Germinal center (tissue), 1 donor: ENCODE measurements around the gene IL2RA.
"Not testable (repeated sequence)": the region's sequence is repeated elsewhere in the genome, so short reads cannot be mapped to it uniquely, and the experiment has no call there.

Experiments used
- DNase-seq: peaks from one replicate; pipeline ENCODE4 v3.0.0; 2012; ENCODE audit warnings: mixed read lengths, low spot score

IL2RA gene

DNA sequence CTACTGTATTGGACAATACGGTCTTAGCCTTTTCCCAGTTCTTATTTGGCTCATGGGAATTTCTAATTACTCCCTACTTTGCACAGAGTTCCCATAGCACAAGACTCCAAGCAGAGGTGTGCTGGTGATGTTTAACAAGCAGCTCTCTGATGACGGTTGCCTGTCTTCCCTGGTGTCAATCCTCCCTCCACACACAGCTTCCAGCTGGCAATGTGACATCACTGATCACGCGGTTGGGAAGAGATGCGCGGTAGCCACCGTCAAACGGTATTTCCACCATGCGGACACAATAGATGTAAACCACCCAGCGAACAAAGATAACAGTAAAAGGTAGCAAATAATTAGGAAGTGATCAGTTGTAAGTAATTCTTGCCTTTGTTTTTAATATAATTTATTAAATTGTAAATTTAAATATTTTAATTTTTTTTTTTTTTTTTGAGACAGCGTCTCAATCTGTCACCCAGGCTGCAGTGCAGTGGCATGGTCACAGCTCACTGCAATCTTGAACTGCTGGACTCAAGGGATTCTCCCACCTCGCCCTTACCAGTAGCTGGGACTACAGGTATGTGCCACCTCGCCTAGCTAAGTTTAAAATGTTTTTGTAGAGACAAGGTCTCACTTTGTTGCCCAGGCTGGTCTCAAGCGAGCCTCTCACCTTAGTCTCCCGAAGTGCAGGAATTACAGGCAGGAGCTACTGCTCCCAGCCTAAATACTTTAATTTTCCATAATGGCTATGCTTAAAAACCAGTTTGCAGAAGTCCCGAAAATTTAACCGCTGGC lies 48.6 kb downstream of the IL2RA start:
- DNase-seq: no peak

DNA sequence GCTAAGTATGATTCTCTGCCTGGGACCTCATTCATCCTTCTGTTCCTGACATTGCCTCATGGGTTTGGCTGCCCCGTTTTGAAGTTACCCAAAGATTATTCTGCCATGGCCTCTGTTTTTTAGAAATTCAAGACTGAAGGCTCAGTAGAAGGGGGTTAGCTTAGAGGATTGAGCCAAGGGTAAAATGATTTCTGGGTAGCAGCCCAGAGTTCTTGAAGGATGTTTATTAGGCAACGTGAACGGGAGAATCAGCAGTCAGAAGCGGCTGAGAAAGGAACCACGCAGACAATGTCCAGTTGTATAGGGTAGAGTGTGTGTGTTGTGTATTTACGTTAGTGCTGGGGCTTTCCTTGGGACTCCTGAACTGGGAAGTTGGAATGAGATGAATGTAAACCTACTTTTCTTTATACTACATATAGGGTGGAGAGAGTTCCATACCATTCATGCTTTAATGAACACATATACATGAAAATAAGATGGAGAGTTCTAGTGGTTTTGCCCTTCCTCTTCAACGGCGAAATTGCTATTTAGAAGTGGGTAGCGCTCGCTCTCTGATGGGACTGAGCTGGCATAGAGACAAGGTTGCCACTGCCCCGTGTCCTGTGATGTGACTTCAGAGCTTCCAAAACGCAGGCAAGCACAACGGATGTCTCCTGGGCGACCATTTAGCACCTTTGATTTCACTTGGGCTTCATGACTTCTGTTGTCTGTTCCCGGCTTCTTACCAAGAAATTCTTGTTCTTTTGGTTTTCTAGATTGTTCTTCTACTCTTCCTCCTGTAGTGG lies 49.9 kb downstream of the IL2RA start:
- DNase-seq: no peak

DNA sequence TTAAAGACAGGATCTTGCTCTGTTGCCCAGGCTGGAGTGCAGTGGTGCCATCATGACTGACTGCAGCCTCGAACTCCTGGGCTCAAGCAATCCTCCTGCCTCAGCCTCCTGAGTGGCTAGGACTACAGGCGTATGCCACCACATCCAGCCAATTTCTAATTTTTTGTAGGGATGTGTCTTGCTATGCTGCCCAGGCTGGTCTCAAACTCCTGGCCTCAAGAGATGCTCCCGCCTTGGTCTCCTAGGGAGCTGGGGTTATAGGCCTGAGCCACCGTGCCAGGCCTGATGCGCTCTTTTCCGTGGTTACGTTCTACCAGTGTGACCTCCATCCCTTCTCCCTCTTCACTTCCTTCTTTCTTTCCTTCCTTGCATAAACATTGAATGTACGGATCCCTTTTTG lies 50.6 kb downstream of the IL2RA start:
- DNase-seq: no peak

DNA sequence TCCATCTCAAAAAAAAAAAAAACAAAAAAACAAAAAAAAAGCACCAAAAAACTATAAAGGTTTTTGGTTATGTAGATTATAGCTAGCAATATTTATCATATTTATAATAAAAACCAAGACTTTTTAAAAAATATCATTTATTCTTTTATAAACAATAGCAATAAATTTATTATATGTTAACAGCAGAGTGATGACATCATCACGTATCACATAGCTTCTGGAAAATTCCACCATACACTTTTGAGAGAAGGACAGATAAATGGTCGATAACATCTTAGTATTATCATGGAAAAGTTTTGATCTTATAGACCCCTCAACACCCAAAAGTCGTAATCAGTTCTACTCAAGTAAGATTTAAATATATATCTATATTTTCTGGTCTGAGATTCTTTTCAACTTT lies 51.6 kb downstream of the IL2RA start:
- DNase-seq: no peak

DNA sequence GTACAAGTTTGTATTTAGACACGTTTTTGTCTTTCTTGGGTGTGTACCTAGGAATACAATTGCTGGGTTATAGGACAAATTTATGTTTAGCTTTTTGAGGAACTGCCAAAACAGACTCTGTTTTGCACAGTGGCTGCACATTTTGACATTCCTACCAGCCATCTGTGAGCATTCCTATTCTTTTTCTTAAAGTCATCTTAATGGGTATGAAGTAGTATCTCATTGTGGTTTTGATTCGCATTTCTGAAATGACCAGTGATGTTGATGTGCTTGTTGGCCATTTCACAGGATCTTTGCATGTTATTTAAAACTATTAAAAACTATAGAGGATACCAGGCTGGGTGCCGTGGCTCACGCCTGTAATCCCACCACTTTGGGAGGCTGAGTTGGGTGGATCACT lies 52.2 kb downstream of the IL2RA start:
- DNase-seq: no peak

DNA sequence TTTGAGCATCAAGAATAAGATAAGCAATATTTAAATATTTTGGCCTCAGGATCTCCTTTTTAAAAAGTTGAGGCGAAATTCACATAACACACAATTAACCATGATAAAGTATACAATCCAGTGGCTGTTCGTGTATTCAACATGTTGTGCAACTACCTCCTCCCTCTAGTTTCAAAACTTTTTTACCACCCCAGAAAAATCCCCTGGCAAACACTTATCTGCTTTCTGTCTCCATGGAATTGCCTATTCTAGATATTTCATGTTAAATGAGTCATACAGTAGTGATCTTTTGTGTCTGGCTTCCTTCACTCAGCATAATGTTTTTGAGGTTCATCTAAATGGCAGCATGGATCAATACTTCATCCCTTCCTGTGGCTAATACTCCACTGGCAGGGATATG lies 53.0 kb downstream of the IL2RA start:
- no peak for DNase-seq

DNA sequence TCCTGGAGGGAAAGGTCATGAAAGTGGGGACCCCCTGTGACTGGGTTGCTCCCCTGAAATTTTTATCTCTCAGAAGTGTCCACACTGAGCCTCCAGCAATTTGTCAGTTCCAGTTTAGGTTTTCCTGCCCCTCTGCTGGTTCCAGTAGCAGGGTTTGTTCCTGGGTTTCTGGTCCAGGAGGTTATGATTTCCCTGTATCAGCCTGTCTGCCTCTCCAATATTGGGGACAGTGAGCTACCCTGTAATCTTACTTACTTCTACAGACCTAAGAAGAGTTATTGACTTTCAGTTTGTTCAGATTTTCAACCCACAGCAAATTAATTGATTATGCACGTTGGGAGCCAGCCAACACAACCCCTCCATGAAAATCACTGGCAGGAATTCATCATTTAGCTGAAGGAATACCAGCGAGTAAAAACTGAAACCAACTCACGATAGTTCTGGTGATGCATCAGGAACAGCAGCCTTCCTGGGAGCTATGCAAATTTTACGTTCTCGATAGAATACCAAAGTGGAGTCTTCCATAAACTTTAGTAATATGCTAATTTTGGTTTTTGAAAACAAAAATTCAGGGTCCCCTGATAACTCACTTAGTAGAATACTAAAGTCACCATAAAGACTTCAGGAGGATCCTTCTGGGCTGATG lies 53.5 kb downstream of the IL2RA start:
- DNase-seq: no peak

DNA sequence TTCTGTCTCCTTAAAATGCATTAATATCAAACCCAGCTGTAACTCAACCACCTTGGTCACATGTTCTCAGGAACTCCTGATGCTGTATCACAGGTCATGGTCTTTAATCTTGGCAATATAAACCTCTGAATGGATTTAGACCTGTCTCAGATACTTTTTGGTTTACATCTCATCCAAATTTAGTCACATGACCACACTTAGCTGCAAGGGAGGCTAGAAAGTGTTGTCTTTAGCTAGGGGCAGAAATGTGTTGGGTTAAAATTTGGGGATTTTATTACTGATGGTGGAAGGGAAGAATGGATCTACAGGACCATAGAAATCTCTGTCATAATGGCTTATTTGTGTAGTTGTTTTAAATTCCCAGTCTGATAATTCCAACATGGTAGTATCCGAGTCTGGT lies 55.2 kb downstream of the IL2RA start:
- no peak for DNase-seq

DNA sequence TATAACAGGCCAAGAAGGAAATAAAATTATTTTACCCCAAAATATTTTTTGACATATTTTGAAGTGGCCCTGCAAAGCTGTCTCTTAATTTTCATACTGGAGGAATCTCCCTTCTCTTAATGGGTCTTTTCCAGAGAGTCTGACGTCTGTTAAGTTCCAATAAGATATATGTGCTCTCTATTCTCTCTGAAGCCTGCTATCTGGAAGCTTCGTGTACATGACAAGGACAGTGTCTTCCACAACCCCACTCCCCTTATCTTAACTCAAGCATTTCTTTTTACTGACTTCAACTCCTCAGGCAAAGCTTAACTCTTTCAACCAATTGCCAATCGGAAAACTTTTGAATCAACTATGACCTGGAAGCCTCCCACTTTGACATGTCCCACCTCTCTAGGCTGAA lies 55.6 kb downstream of the IL2RA start:
- no peak for DNase-seq

DNA sequence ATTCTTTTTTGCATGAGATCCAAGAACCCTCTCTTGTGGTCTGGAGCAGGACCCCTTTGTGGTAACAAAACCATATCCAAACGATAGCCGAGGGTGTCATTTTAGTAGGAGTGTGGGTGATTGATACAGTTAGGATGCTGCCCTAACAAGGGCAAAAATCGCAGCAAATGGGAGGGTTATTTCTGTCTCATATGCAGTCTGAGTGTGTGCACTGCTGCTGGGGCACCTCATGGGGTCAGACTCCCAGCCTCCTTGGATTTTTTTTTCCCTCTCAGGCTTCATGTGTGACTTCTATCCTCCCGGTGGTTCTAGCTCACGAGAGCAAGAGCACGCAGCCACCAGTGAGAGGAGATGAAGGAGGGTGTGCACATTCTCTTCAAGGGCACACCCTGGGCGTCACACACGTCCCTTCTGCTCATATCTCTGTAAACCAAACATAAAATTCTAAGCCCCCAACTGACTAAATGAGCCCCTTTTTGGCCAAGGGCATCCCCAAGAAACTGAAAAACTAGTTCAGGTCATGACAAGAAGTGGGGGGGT lies 56.2 kb downstream of the IL2RA start:
- no peak for DNase-seq

DNA sequence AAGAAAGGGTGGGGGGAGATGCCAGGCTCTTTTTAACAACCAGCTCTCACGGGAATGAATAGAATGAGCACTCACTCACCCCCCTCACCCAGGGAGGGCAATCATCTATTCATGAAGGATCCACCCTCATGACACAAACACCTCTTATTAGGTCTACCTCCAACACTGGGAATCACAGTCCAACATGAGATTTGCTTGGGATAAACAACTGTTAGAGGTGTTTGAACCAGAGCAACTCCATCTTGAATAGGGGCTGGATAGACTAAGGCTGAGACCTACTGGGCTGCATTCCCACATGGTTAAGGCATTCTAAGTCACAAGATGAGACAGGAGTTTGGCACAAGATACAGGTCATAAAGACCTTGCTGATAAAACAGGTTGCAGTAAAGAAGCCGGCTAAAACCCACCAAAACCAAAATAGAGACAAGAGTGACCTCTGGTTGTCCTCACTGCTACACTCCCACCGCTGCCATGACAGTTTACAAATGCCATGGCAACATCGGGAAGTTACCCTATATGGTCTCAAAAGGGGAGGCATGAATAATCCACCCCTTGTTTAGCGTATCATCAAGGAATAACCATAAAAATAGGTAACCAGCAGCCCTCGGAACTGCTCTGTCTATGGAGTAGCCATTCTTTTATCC lies 56.9 kb downstream of the IL2RA start:
- not testable (repeated sequence) for DNase-seq

DNA sequence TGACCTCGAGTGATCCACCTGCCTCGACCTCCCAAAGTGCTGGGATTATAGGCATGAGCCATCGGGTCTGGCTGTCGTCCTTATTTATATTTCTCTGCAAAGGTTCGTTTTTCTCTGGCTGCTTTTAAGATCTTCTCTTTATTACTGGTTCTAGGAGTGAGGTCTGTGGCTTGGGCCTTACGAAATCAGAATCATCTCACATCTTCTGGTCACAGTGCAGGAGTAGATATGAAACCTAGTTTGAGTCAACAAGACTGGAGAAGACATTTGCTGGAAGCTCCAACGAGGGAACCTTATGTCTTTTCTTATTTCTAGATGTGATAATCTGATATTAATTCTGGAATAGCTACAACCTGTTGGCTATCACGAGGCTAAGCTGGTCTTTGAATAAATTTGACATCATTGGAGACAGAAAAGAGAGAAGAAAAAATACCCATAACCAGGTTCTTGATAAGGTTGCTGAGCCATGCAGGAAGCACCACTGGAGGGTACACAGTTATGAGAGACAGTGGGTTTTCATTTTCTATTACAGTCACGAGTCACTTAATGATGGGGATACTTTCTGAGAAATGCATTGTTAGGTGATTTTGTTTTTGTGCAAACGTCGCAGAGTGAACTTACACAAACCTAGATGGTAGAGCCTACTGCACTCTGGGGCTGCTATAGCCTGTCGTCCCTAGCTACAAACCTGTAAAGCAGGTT lies 59.2 kb downstream of the IL2RA start:
- DNase-seq: no peak

DNA sequence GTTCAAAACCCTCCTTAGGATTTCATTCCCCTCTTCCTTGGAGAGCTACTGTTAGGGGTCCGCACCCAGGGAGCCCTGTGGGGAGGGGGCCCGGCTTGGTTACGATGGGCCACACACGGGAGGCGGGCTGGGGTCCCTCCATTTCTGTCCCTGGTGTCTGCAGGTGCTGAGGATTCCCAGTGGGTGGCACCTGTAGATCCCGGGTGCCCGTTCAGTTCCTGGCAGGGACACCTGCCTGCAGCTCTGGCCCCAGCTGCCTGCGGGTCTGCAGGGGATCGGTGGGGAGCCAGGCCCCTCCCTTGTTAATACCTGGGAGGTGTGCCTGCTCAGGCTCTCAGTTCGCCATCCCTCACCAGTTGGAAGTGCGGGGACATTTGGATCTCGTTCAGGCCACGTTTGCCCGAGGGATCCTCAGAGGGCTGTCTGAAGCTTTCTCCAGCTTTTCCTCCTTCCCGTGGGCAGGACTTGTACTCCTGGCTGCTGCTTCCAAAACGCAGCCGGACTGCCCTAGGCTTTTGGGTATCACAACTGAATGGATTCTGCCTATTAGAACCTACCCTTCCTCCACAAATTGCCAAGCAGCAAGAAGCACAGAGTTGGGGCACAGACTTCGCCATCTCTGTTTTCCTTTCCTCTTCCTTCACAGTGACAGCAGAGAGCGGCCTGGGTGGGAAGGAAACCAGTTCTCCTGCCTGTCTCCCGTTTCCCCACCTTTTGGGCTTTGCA lies 62.6 kb downstream of the IL2RA start:
- DNase-seq: no peak

DNA sequence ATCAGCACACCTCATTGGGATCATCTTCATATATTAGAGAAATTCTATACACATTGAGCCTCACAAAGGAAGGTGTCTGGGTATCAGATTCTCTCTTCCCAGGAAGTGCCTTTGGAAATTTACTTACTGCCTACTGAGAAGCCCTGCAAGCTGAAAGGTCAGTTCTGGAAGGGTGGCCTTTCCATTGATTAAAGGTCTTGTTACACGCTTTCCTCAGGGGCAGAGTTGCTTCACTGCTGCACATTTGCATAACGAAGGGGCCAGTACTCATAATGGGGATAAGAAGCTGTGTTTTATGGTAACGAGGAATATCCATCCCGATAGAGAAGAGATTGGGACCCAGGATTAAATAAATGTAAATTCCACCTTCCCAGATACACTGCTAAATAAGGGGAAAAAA lies 65.5 kb downstream of the IL2RA start:
- no peak for DNase-seq

DNA sequence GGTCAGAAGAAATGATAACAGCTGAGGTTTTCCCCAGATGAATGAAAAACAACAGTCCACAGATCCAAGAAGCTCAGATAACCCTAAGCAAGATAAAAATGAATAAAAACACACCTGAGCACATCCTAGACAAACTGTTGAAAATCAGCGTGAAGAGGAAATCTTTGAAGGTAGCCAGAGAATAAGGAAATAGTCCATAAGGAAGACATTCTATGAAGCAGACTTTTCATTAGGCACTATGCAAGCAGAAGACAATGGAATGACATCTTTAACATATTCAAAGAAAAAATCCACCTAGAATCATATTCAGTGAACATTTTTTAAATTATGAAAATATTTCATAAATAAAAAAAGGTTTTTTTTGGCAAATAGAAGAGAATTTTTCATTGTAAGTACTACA lies 69.8 kb downstream of the IL2RA start:
- DNase-seq: no peak

DNA sequence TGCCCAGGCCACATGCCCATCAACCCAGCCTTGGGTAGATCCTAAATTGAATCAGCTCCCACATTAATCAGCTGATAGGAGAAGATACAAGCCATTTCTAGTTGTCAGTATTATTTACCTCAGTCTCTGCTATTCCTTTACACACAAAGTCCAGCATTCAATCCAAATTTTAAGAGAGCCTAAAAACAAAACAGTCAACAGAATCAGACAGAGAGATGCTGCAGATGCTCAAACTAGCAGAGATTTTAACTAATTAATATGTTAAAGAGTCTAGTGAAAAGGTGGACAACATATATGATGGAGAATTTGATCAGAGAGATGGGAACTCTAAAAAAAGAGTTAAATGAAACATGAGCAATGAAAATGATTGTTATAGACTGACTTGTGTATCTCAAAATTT lies 70.5 kb downstream of the IL2RA start:
- no peak for DNase-seq

DNA sequence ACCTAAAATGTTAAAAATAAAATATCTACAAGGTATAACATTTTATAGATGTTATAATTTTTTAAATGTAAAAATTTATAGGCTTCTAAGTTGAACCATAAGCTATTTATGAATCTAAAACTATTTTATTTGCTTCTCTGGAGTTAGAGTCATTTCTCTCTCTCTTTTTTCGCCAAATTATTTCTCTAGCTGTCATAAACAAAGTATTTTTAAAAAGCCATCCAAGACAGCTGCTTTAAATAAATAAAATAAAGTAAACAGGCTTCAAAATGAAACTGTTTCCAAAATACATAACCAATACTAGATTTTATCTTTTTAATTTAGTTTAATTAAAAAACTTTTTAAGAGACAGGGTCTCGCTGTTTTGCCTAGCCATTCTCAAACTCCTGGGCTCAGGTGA lies 72.4 kb downstream of the IL2RA start:
- DNase-seq: no peak

DNA sequence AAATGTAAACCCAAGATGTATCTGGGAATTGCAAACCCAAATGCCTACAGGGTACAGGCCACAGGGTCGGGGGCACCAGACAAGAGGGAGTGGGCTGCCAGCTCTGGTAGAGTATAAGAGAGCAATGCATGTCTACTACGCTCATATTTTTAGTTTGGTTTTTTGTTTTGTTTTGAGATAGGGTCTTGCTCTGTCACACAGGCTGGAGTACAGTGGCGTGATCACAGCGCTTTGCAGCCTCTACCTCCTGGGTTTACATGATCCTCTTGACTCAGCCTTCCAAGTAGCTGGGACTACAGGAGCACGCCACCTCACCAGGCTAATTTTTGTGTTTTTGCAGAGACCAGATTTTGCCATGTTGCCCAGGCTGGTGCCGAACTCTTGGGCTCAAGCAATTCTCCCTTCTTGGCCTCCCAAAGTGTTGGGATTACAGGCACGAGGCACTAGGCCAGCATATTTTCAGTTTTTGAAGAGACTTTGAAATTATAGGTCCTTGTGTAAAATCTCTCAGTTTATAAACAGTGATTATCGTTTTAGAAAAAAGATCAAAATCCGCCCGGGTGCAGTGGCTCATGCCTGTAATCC lies 73.7 kb downstream of the IL2RA start:
- no peak for DNase-seq

DNA sequence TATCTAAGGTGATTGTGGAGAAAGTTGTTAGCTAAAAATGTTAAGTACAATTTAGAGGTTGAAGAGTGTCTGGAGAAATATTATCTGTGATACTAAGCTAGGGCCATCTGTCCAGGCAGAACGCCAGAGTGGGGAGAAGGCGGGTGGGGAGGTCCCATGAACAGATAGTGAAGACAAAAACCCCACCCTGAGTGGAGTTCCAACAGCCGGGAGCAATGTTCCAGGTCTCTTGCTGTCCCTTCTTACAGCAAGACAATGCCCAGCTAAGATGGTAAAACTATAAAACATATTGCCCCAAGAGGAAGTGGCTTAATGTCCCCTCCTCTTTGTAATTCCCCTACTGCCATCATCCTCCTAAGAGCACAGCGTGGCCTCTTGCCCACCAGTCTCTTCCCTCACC lies 74.4 kb downstream of the IL2RA start:
- DNase-seq: no peak

DNA sequence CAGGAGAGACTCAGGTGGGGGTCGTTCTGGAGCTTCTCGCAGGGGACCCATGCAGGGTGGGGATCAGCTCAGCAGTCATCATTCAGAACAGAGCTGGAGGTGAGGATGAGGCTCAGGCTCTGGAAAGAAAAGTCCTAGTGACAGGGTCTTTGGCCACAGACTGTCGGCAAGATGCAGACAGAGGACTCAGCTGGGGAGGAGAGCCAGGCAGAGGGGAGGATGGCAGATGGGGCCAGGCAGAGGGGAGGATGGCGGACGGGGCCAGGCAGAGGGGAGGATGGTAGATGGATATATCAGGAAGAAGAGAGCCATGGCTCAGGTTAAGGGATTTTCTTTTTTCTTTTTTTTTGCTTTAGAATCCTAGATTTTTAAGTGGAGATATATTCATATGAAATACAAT lies 77.1 kb downstream of the IL2RA start:
- no peak for DNase-seq

DNA sequence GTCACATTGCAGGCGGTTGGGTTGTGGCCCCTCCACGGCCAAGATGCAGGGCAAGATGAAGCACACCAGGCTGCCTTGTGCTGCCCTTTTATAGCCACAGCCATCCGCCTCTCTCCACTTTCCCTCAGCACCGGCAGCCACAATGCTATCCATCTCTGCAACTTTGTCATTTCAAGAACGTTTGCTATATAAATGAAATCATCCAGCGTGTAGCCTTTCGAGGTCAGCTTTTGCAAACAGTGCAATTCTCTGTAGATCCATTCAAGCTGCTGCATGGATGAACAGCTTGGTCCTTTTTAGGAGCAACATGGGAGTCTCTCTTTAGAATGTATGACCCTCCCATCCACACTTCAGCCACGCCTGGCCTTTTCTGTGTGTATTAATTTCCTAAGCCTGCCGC lies 78.4 kb downstream of the IL2RA start:
- DNase-seq: no peak
